Mesodermal cell (in vitro differentiated cells): ENCODE data around the gene CEP104.

Source experiments
- H3K27ac ChIP-seq: 2 replicates; pipeline ENCODE4 v1.7.0; 2013; ENCODE audit warnings: mild to moderate bottlenecking, low read depth, low read length, moderate library complexity; ENCODE audit not compliant: severe bottlenecking
- H3K36me3 ChIP-seq: 2 replicates; pipeline ENCODE4 v1.7.1; 2013; ENCODE audit warnings: mild to moderate bottlenecking, low read length, moderate library complexity; ENCODE audit not compliant: control insufficient read depth, insufficient read depth
- H3K4me1 ChIP-seq: one replicate; pipeline ENCODE4 v1.7.1; 2013; ENCODE audit warnings: mild to moderate bottlenecking, low read length; ENCODE audit not compliant: insufficient read depth, control insufficient read depth, poor library complexity, severe bottlenecking
- H3K4me3 ChIP-seq: 2 replicates; pipeline ENCODE4 v1.7.0; 2013; ENCODE audit warnings: low read length, control low read depth, mild to moderate bottlenecking; ENCODE audit not compliant: insufficient read depth, poor library complexity, severe bottlenecking; ENCODE audit errors: extremely low read depth
- H3K9me3 ChIP-seq: 2 replicates; pipeline ENCODE4 v1.7.1; 2013; ENCODE audit warnings: mild to moderate bottlenecking, low read length, moderate library complexity; ENCODE audit not compliant: control insufficient read depth
- WGBS, 2 experiments: methylation state at CpG; one replicate each; pipeline ENCODE4 v1.1.5; 2013; ENCODE audit warnings: missing lambda C conversion rate in 2 of 2; ENCODE audit not compliant: insufficient coverage in 2 of 2; 5-methylcytosine and 5-hydroxymethylcytosine counted together

The CEP104 gene

DNA sequence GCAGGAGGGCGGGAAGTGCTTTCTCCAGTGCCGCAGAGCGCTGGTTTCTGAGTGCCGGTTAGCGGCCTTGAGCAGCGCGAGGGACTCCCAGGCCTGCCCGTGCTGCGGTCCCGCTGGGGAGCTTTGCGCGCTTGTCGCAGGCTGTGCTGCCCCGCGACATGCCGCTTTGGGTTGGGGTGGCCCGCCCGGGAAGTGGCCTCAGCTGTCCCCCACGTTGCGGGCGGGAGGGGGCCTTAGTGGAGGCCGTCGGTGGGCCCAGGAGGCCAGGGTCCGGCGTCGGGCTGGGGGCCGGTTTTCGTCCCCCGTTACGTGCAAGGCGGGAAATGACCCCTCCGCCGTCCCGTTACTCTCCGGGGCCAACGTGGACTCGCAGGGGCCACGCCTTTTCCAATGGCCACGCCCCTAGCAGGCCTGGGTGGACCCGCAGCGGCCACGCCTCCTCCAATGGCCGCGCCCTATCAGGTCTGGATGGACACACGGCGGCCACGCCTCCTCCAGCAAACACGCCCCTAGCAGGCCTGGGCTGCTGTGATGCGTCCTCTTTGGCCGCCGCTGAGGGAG, 44.0 kb upstream of the CEP104 start:
- H3K4me3 ChIP-seq, result peak overlapping the region; percentile 98
- peak overlapping the region; percentile 99 for H3K27ac ChIP-seq
- WGBS, 2 experiments, result 0% methylated on average over 34 to 41 of the region's 51 CpGs
- H3K9me3 ChIP-seq, result peaks cover 14% of the 10 kb centered on the region
- peaks cover 14% of the 10 kb centered on the region for H3K36me3 ChIP-seq
- H3K4me1 ChIP-seq, result no peaks in the 10 kb centered on the region

DNA sequence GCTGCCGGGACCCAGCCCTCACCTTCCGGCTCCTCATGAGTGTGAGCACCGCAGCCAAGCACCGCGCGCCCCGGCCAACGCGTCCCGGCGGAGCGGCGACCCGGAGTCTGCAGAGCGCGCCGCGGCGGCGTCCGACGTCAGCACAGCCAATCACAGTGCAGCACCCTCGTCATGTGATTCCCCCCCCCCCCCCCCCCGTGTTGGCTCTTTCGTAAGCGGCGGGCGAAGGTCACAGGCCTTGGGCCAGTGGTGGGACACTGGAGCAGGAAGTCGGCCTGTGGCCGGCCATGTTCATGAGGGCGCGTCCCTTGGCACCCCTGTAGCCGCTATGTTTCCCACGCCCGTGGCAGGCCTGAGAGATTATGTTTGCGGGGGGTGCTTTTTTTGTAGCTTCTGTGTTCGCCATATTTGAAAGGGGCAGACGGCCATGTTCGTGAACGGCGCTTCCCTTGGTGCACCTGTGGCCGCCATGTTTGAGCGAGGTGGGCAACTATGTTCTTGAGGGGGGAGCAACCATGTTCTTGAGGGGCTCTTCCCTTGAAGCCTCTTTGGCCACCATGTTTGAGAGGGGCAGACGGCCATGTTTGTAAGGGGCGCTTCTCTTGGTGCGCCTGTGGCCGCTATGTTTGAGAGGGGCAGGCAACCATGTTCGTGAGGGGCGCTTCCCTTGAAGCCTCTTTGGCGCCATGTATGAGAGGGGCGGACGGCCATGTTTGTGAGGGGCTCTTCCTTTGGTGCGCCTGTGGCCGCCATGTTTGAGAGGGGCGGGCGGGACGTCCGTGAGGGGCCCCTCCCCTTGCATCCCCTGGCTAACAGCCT, 43.3 kb upstream of the CEP104 start, which contains the start of gene C1orf174:
C1orf174 (minus strand) TSS at position 123 of the 819 bp plus-strand sequence; CDS start at position 37, 86 bp downstream.
- 1% methylated on average over 26 to 35 of the region's 58 CpGs for WGBS, 2 experiments

DNA sequence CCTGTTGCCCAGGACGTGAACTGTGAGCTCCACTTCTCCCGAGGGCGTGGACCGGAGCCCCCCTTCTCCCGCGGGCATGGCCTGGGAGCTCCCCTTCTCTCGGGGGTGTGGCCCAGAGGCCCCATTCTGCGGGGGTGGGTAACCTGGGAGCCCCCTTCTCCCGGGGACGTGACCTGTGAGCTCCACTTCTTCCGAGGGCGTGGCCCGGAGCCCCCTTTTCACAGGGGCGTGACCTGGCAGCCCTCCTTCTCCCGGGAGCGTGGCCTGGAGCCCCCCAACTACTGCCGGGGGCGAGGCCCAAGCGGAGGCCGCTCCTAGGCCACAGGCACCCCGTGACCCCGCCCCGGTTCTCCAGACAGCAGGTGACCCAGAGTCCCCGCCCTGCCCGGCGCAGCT, 42.7 kb upstream of the CEP104 start:
- Histone ChIP-seq H3K9me3 (peaks cover 14% of the 10 kb centered on the region), H3K36me3 (peaks cover 27% of the 10 kb centered on the region), H3K27ac (peak overlapping the region; percentile 99), H3K4me3 (peak overlapping the region; percentile 98), H3K4me1 (no peaks in the 10 kb centered on the region)
- WGBS, 2 experiments, result 0 to 2% methylated on average over 19 to 21 of the region's 26 CpGs

More for the DNA sequence above, 43.3 kb upstream of the CEP104 start, which contains the start of gene C1orf174:
- Histone ChIP-seq H3K4me3 (peak within 1 kb of the TSS; percentile 98), H3K27ac (peak within 1 kb of the TSS; percentile 99), H3K4me1 (no peaks in the 10 kb centered on the region), H3K36me3 (peaks cover 21% of the 10 kb centered on the region), H3K9me3 (peaks cover 14% of the 10 kb centered on the region)

DNA sequence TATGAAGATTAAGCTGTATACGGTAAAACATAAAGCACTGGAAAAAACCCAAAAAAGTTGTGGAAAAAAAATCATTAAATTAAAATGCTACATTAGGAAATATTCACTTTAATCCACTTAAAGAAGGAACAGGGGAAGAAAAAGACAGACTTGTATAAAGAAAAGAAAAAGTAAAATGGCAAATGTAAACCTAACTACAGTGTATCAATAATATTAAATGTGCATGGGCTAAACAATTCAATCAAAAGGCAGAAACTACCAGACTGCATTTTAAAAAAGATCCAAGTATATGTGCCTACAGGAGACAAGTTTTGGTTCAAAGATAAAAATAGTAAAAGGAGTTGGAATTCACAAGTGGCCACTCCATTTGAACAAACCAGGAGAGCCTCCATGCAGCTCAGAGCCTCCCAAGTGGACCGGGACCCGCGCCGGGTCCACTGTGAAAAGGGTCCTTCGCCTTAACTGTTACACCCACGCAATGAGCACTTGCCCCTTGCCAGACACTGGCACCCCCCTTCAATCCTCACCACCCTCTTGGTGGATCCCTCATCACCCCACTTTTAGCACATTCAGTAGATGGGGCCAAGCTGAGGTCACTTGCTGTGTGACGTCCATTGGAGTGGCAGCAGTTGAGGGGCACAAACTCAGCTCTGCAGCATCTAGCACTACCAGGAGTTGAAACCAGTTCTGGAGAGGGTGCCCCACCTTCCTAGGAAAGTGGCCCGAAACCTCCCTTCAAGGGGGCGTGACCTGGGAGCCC, 42.2 kb upstream of the CEP104 start:
- no peaks in the 10 kb centered on the region for H3K4me1 ChIP-seq
- peaks cover 32% of the 10 kb centered on the region for H3K36me3 ChIP-seq
- H3K9me3 ChIP-seq, result peaks cover 14% of the 10 kb centered on the region
- peak overlapping the region; percentile 99 for H3K27ac ChIP-seq
- H3K4me3 ChIP-seq, result peak overlapping the region; percentile 98
- WGBS, 2 experiments, result 16 to 23% methylated on average over 8 to 9 of the region's 10 CpGs

DNA sequence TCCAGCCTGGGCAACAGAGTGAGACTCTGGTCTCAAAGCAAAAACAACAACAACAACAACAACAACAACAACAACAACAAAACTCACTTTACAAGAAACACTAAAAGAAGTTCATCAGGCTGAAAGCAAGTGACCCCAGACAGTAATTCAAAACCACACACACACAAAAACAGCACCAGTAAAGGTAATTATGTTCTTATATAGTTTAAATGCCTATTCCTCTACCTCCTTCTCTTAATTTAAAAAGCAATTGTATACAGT, 41.4 kb upstream of the CEP104 start:
- Histone ChIP-seq H3K4me3 (no peak overlapping the region), H3K27ac (no peak overlapping the region), H3K9me3 (peaks cover 14% of the 10 kb centered on the region), H3K36me3 (peaks cover 34% of the 10 kb centered on the region), H3K4me1 (no peaks in the 10 kb centered on the region)

DNA sequence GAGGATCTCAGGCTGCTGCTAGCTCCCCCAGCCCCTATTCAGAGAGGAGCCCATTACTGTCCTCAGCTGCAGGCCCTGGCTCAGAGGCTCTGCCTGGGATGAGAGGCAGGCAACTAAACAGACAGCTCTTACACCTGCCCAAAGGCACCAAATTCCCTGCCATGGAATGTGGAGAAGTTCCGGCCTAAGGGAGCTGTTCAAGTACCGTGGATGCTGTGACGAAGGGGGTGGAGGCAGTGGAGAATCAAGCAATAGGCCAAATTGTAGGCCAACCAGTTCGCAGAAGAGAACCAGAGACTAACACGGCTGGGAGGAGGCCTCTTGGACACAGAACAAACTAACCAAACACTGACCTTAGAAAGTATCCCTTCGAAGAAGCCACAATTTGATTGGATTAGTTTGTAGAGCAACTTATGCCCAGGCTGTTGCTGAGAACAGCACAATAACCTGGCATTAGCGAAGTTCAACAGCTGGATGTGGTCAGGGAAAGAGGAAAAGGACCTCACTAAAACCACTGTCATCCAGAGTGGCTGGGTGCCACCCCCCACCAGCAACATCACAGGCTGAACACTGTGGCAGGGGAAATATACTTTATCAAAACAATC, 39.5 kb upstream of the CEP104 start:
- Histone ChIP-seq H3K36me3 (peaks cover 47% of the 10 kb centered on the region), H3K4me1 (no peaks in the 10 kb centered on the region), H3K27ac (no peak overlapping the region), H3K9me3 (peaks cover 14% of the 10 kb centered on the region), H3K4me3 (no peak overlapping the region)
- 86 to 94% methylated on average over 4 of the region's 7 CpGs for WGBS, 2 experiments

DNA sequence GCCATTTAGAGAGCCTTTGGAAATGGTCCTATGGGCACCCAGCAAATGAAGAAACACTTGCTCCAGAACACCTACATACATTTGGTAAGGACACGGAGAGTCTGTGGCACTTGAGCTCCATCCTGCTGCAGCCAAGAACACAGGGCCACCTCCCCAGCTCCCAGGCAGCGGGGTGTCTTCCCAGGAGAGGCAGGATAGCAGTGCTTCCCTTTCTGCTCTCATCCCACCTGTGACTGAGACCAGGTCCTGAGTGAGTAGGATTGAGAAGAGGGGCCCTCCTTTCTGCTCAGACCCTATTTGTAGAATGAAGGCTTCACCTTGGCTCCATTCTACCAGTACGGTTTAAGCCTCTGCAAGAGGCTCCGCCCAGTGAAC, 38.9 kb upstream of the CEP104 start:
- no peak overlapping the region for H3K4me3 ChIP-seq
- peaks cover 52% of the 10 kb centered on the region for H3K36me3 ChIP-seq
- no peaks in the 10 kb centered on the region for H3K4me1 ChIP-seq
- H3K9me3 ChIP-seq, result peaks cover 14% of the 10 kb centered on the region
- 83 to 100% methylated on average over 1 to 2 of the region's 4 CpGs for WGBS, 2 experiments
- no peak overlapping the region for H3K27ac ChIP-seq

DNA sequence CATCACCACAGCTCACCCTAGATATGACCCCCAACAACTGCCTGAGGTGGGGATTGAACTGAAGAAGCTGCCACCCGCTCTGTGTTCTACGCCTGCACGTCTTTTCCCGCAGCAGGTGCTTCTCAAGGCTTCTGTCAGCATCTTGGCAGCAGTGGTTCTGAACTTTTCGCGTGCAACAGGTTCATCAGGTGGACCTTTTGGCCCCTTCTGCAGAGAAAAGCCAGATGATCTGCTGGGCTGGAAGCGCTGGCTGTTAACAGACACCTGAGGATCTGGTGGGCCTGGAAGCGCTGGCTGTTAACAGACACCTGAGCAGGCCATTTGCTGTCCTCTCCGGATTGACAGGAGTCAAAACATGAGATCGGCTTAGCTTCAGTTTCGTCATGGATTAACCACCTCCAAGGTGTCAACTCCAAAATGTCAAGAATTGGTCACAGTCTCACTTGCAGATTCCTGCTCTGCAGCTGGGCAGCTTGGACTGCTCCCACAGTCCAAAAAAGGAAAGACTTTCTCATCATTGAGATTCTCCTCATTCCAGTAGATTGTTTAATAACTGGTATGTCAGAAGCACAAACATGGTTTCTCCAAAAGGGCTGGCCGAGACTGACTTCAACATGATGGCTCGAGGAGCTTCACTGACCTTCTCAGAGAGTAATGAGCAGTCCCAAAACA, 38.4 kb upstream of the CEP104 start:
- Histone ChIP-seq H3K9me3 (peaks cover 14% of the 10 kb centered on the region), H3K4me1 (no peaks in the 10 kb centered on the region), H3K4me3 (no peak overlapping the region), H3K36me3 (peaks cover 58% of the 10 kb centered on the region), H3K27ac (no peak overlapping the region)
- 95% methylated on average over 13 of the region's 13 CpGs for WGBS, 2 experiments

DNA sequence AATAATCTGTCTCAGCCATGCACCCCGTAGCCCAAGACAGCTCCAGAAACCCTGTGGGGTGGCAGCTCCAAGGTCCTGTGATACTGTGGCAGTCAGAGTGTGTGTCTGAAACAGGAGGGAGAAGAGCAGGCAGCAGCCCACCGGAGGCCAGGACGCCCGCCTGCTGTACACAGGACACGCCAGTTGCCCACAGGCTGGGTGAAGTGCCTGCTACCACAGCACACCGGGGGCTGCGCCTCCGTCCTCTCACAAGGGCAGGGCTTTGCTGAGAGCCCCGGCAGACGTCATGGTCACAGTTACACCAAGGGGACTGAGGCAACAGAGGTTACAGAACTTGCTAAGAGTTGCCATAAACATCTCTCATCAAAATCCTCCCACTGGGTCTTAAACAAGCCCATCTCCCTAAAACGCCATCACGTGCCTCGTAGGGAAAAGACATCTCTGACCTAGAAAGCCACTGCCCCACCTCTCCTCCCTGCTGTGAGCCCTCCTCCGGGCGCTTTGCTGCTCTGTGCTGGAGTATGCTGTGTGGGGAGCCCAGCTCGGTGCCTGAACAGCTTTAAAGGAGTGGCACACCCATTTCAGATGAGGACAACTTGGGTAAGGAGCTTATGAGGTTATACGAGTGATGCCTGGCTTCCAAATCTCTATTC, 37.7 kb upstream of the CEP104 start:
- H3K4me1 ChIP-seq, result no peaks in the 10 kb centered on the region
- H3K4me3 ChIP-seq, result no peak overlapping the region
- H3K9me3 ChIP-seq, result peaks cover 14% of the 10 kb centered on the region
- H3K36me3 ChIP-seq, result peaks cover 64% of the 10 kb centered on the region
- WGBS, 2 experiments, result 96% methylated on average over 12 to 13 of the region's 17 CpGs
- no peak overlapping the region for H3K27ac ChIP-seq

DNA sequence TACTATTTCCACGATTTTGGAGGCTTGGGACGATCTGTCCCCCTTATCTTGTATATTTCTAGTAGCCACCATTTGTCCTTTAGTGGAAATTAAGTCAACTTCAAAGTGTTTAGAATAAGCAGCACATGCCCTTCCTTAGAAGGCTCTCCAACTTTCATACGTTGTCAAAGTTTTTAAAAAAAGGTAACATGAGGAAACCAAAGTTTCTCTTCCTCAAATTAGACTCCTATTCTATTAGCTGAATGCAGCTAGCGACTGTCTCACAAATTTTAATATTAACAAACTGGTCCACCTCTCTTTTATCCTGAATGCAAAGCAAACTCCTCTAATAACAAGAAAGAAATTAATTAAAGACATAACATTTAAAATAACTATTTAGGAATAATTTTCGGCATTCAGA, 36.2 kb upstream of the CEP104 start:
- Histone ChIP-seq H3K4me1 (no peaks in the 10 kb centered on the region), H3K27ac (no peak overlapping the region), H3K4me3 (no peak overlapping the region), H3K9me3 (peaks cover 8% of the 10 kb centered on the region), H3K36me3 (peaks cover 72% of the 10 kb centered on the region)
- WGBS, 2 experiments, result 100% methylated on average over 1 to 4 of the region's 5 CpGs
